ENCODE measurements around the gene CDHR1.

Gene CDHR1

DNA sequence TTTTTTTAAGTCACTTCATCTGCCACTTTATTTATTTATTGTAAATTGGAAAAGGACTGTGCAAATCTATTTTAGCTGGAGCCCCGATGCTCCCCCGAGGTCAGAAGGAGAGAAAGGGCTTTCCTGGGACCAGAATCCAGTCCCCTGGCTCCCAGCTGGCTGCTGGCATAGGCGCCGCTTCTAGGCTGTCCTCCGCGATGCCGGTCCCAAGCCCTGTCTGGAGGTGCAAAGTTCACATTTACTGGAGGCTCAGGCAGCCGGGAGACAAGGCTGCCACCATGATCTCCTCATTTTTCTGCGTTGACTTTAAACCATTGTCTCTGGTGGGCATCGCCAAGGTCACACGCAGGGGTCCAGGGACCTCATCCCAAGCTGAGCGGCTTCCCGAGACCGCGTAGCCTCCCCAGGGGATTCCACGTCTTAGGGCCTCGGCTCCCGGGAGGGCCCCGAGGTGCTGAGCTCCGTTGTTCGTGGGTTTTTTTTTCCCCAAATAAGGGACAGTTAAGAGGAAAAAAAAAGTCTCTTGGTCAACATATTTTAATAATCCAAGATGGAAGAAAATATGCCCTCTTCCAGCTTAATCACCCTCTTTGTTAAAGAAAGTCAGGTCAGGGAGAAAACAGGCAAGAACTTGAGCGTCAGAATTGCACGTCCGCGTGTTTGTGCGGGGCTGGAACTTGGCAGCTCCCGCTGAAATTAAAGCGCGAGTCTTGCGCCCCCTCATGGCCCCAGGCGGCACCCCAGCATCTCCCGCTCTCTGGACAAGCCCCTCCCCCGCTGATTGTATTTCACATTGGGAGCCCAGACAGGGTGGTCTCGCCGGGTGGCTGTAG lies 62.4 kb downstream of the CDHR1 start:
- Histone ChIP-seq H3K4me1 (ENCODE audit: control insufficient read depth in 5 of 5, insufficient read depth in 5 of 5, low read length in 5 of 5) (peaks cover 0 to 10% (median 9%) of the 10 kb centered on the region in 5 donors), H3K27me3 (ENCODE audit: control insufficient read depth in 5 of 5, insufficient read depth in 4 of 5, low read length in 5 of 5) (peaks cover 0 to 18% (median 0%) of the 10 kb centered on the region in 5 donors), H3K4me3 (ENCODE audit: low read depth in 1 of 5, low read length in 5 of 5) (peak overlapping the region in 1 of 5 donors; percentile 19), H3K36me3 (ENCODE audit: control insufficient read depth in 5 of 5, insufficient read depth in 5 of 5, low read length in 5 of 5) (no peaks in the 10 kb centered on the region), H3K27ac (ENCODE audit: low read depth, low read length) (no peak overlapping the region), H3K9me3 (ENCODE audit: control insufficient read depth in 5 of 5, low read length in 5 of 5) (peaks cover 0 to 4% (median 0%) of the 10 kb centered on the region in 5 donors), H3K9ac (ENCODE audit: low read length in 5 of 5) (peak overlapping the region in 1 of 5 donors; percentile 12)

DNA sequence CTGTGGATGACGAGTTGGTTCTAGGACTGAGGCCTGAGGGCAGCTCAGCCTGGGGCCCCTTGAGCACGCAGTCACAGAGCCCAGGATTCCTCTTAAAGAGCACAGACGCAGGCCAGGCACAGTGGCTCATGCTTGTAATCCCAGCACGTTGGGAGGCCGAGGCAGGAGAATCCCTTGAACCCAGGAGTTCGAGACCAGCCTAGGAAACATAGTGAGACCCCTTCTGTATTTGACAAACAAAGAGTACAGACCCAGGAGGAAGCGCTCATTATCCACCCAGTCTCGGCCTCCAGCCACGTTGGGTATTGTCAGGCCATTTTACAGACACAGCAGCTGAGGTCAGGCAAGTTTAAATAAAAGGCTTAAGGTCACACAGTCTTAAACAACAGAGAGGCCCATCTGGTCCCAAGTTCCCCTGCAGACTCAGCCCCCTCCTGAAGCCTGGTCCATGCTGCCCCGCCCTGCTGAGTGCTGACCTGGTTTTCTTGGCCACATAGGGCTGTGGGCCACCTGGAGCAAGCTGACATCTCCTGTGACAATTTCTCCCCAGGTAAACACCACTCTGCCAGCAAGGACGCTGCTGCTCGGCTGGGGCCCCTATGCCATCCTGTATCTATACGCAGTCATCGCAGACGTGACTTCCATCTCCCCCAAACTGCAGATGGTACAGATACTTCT lies 63.1 kb downstream of the CDHR1 start:
- Histone ChIP-seq H3K4me1 (ENCODE audit: control insufficient read depth in 5 of 5, insufficient read depth in 5 of 5, low read length in 5 of 5) (peaks cover 0 to 10% (median 9%) of the 10 kb centered on the region in 5 donors), H3K27ac (ENCODE audit: low read depth, low read length) (no peak overlapping the region), H3K36me3 (ENCODE audit: control insufficient read depth in 5 of 5, insufficient read depth in 5 of 5, low read length in 5 of 5) (no peaks in the 10 kb centered on the region), H3K4me3 (ENCODE audit: low read depth in 1 of 5, low read length in 5 of 5) (no peak overlapping the region), H3K27me3 (ENCODE audit: control insufficient read depth in 5 of 5, insufficient read depth in 4 of 5, low read length in 5 of 5) (peaks cover 0 to 18% (median 0%) of the 10 kb centered on the region in 5 donors), H3K9me3 (ENCODE audit: control insufficient read depth in 5 of 5, low read length in 5 of 5) (no peaks in the 10 kb centered on the region), H3K9ac (ENCODE audit: low read length in 5 of 5) (no peak overlapping the region)

DNA sequence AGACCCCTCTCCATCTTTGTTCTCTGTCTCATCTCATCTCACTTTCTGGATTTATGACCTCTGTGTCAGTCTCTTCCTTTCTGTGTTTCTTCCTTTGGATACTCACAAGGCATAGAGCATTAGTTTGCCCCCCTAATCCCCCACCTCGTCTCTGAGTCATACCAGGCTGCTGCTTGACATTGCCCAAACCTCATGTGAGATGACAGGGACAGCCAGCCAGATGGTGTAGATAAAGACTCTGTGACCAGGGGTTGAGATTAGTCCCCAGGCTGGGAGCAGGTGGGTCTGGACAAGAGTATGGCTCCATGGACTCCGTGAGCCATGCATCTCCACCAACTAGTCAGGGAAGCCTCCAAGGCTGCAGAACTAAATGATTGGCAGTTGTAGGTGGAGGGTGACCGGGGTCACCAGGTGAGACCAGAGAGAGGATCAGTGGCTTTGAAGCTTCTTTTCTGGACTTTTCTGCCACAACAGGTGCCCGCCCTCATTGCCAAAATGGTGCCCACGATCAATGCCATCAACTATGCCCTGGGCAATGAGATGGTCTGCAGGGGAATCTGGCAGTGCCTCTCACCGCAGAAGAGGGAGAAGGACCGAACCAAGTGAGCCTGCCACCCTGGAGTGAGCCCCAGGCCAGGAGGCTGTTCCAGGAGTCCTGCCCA lies 63.8 kb downstream of the CDHR1 start:
- H3K36me3 ChIP-seq (ENCODE audit: control insufficient read depth in 5 of 5, insufficient read depth in 5 of 5, low read length in 5 of 5) = no peaks in the 10 kb centered on the region
- H3K27me3 ChIP-seq (ENCODE audit: control insufficient read depth in 5 of 5, insufficient read depth in 4 of 5, low read length in 5 of 5) = peaks cover 0 to 18% (median 0%) of the 10 kb centered on the region in 5 donors
- no peak overlapping the region for H3K4me3 ChIP-seq (ENCODE audit: low read depth in 1 of 5, low read length in 5 of 5)
- no peaks in the 10 kb centered on the region for H3K9me3 ChIP-seq (ENCODE audit: control insufficient read depth in 5 of 5, low read length in 5 of 5)
- H3K9ac ChIP-seq (ENCODE audit: low read length in 5 of 5) = no peak overlapping the region
- H3K4me1 ChIP-seq (ENCODE audit: control insufficient read depth in 5 of 5, insufficient read depth in 5 of 5, low read length in 5 of 5) = peaks cover 0 to 10% (median 9%) of the 10 kb centered on the region in 5 donors
- no peak overlapping the region for H3K27ac ChIP-seq (ENCODE audit: low read depth, low read length)

GRCh38 chr10:84261236-84261915 lies 67.0 kb downstream of the CDHR1 start:
- Histone ChIP-seq H3K9ac (ENCODE audit: low read length in 5 of 5) (no peak overlapping the region), H3K4me1 (ENCODE audit: control insufficient read depth in 5 of 5, insufficient read depth in 5 of 5, low read length in 5 of 5) (peaks cover 0 to 10% (median 9%) of the 10 kb centered on the region in 5 donors), H3K36me3 (ENCODE audit: control insufficient read depth in 5 of 5, insufficient read depth in 5 of 5, low read length in 5 of 5) (no peaks in the 10 kb centered on the region), H3K9me3 (ENCODE audit: control insufficient read depth in 5 of 5, low read length in 5 of 5) (no peaks in the 10 kb centered on the region), H3K4me3 (ENCODE audit: low read depth in 1 of 5, low read length in 5 of 5) (no peak overlapping the region), H3K27me3 (ENCODE audit: control insufficient read depth in 5 of 5, insufficient read depth in 4 of 5, low read length in 5 of 5) (peaks cover 0 to 18% (median 0%) of the 10 kb centered on the region in 5 donors), H3K27ac (ENCODE audit: low read depth, low read length) (no peak overlapping the region)

- Histone ChIP-seq H3K4me3 (ENCODE audit: low read depth in 1 of 5, low read length in 5 of 5) (no peak overlapping the region), H3K9me3 (ENCODE audit: control insufficient read depth in 5 of 5, low read length in 5 of 5) (no peaks in the 10 kb centered on the region), H3K36me3 (ENCODE audit: control insufficient read depth in 5 of 5, insufficient read depth in 5 of 5, low read length in 5 of 5) (no peaks in the 10 kb centered on the region), H3K27me3 (ENCODE audit: control insufficient read depth in 5 of 5, insufficient read depth in 4 of 5, low read length in 5 of 5) (peaks cover 0 to 18% (median 2%) of the 10 kb centered on the region in 5 donors), H3K27ac (ENCODE audit: low read depth, low read length) (no peak overlapping the region), H3K4me1 (ENCODE audit: control insufficient read depth in 5 of 5, insufficient read depth in 5 of 5, low read length in 5 of 5) (peaks cover 0 to 2% (median 0%) of the 10 kb centered on the region in 5 donors), H3K9ac (ENCODE audit: low read length in 5 of 5) (no peak overlapping the region)
Measured at GRCh38 chr10:84262190-84262956, 68.0 kb downstream of the CDHR1 start.

GRCh38 chr10:84263716-84264115 lies 69.4 kb downstream of the CDHR1 start:
- Histone ChIP-seq H3K27me3 (ENCODE audit: control insufficient read depth in 5 of 5, insufficient read depth in 4 of 5, low read length in 5 of 5) (peaks cover 0 to 16% (median 4%) of the 10 kb centered on the region in 5 donors), H3K36me3 (ENCODE audit: control insufficient read depth in 5 of 5, insufficient read depth in 5 of 5, low read length in 5 of 5) (no peaks in the 10 kb centered on the region), H3K9me3 (ENCODE audit: control insufficient read depth in 5 of 5, low read length in 5 of 5) (no peaks in the 10 kb centered on the region), H3K4me3 (ENCODE audit: low read depth in 1 of 5, low read length in 5 of 5) (no peak overlapping the region), H3K27ac (ENCODE audit: low read depth, low read length) (no peak overlapping the region), H3K9ac (ENCODE audit: low read length in 5 of 5) (no peak overlapping the region), H3K4me1 (ENCODE audit: control insufficient read depth in 5 of 5, insufficient read depth in 5 of 5, low read length in 5 of 5) (peaks cover 0 to 2% (median 0%) of the 10 kb centered on the region in 5 donors)

- peaks cover 0 to 21% (median 4%) of the 10 kb centered on the region in 5 donors for H3K27me3 ChIP-seq (ENCODE audit: control insufficient read depth in 5 of 5, insufficient read depth in 4 of 5, low read length in 5 of 5)
- H3K4me3 ChIP-seq (ENCODE audit: low read depth in 1 of 5, low read length in 5 of 5) = no peak overlapping the region
- H3K36me3 ChIP-seq (ENCODE audit: control insufficient read depth in 5 of 5, insufficient read depth in 5 of 5, low read length in 5 of 5) = no peaks in the 10 kb centered on the region
- H3K27ac ChIP-seq (ENCODE audit: low read depth, low read length) = no peak overlapping the region
- no peak overlapping the region for H3K9ac ChIP-seq (ENCODE audit: low read length in 5 of 5)
- no peaks in the 10 kb centered on the region for H3K9me3 ChIP-seq (ENCODE audit: control insufficient read depth in 5 of 5, low read length in 5 of 5)
- H3K4me1 ChIP-seq (ENCODE audit: control insufficient read depth in 5 of 5, insufficient read depth in 5 of 5, low read length in 5 of 5) = peaks cover 0 to 2% (median 0%) of the 10 kb centered on the region in 5 donors
Measured at GRCh38 chr10:84264611-84265141, 70.3 kb downstream of the CDHR1 start.

DNA sequence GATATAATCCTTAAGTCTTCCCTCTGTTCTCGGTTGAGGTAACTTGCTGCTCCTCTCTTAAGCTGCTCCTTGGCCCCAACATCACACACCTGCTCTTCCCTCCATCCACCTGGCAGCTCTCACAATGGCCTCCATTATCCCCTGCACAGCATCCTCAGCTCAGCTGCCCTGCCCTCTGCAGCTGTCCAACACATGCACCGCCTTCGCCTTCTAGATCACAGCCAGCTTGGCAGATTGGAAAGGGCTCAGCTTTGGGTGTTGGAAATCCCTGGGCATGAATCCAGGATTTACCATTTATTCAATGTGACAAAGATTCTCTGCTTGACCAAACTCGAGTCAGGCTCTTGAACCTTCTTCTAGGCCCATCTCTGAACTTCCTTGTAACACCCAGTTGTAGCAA lies 71.1 kb downstream of the CDHR1 start:
- peaks cover 0 to 17% (median 4%) of the 10 kb centered on the region in 5 donors for H3K27me3 ChIP-seq (ENCODE audit: control insufficient read depth in 5 of 5, insufficient read depth in 4 of 5, low read length in 5 of 5)
- peaks cover 0 to 2% (median 0%) of the 10 kb centered on the region in 5 donors for H3K4me1 ChIP-seq (ENCODE audit: control insufficient read depth in 5 of 5, insufficient read depth in 5 of 5, low read length in 5 of 5)
- H3K9ac ChIP-seq (ENCODE audit: low read length in 5 of 5) = no peak overlapping the region
- H3K4me3 ChIP-seq (ENCODE audit: low read depth in 1 of 5, low read length in 5 of 5) = no peak overlapping the region
- no peaks in the 10 kb centered on the region for H3K9me3 ChIP-seq (ENCODE audit: control insufficient read depth in 5 of 5, low read length in 5 of 5)
- H3K36me3 ChIP-seq (ENCODE audit: control insufficient read depth in 5 of 5, insufficient read depth in 5 of 5, low read length in 5 of 5) = no peaks in the 10 kb centered on the region
- no peak overlapping the region for H3K27ac ChIP-seq (ENCODE audit: low read depth, low read length)

Measured in subcutaneous abdominal adipose tissue (tissue), 5 donors.